SJSA1 (cell line): ENCODE data around the gene KIF2C. TPM values are rescaled to one million over a fixed set of nuclear protein-coding genes. Genes with fewer than 3 reads are reported as not detected.
"Not testable (repeated sequence)": the region's sequence is repeated elsewhere in the genome, so short reads cannot be mapped to it uniquely, and the experiment has no call there.

Experiments used
- DNase-seq, 2 experiments: peaks; one replicate each; pipeline ENCODE4 v3.0.0-alpha.2; 2015 to 2020; ENCODE audit warnings: low spot score in 2 of 2, low read depth in 1 of 2
- H3K27ac ChIP-seq: fragments of 250-450 bp; sonication (Bioruptor Pico); 2 replicates; pipeline ENCODE4 v1.5.1; 2020; ENCODE audit warnings: mild to moderate bottlenecking, moderate library complexity
- H3K27me3 ChIP-seq: fragments of 250-450 bp; sonication (Bioruptor Pico); replicated peaks from 2 replicates; pipeline ENCODE4 v1.5.1; 2020; ENCODE audit warnings: mild to moderate bottlenecking, moderate library complexity
- H3K36me3 ChIP-seq: fragments of 250-450 bp; sonication (Bioruptor Pico); 2 replicates; pipeline ENCODE4 v1.5.1; 2020; ENCODE audit warnings: mild to moderate bottlenecking
- H3K4me1 ChIP-seq: fragments of 250-450 bp; sonication (Bioruptor Pico); replicated peaks from 2 replicates; pipeline ENCODE4 v1.6.1; 2021; ENCODE audit warnings: mild to moderate bottlenecking
- H3K4me3 ChIP-seq: fragments of 250-450 bp; sonication (Bioruptor Pico); 2 replicates; pipeline ENCODE4 v1.5.1; 2020; ENCODE audit warnings: mild to moderate bottlenecking
- H3K9me3 ChIP-seq: fragments of 250-450 bp; sonication (Bioruptor Pico); replicated peaks from 2 replicates; pipeline ENCODE4 v1.5.1; 2020; ENCODE audit warnings: mild to moderate bottlenecking
- total RNA-seq: library from RNA; depleted of rRNA; stranded (reverse); fragments of >200 nt; shearing (Covaris generic); gene quantifications from 2 replicates; pipeline ENCODE4 v1.2.3, GENCODE V29; 2014

Gene KIF2C
- total RNA-seq, 1 experiment from 2014 or later, result 82.1 TPM

GRCh38 chr1:44785501-44786137, 46.0 kb downstream of the KIF2C start:
- Histone ChIP-seq H3K4me1 (peaks cover 11% of the 10 kb centered on the region), H3K27me3 (0 out of 2 replicates have a peak, but pooled peaks cover 2% of the 10 kb centered on the region), H3K36me3 (peaks cover 21% of the 10 kb centered on the region), H3K27ac (no peak overlapping the region), H3K4me3 (no peak overlapping the region), H3K9me3 (no peaks in the 10 kb centered on the region)
- DNase-seq, result no peak

- Histone ChIP-seq H3K9me3 (no peaks in the 10 kb centered on the region), H3K4me3 (no peak overlapping the region), H3K4me1 (peaks cover 11% of the 10 kb centered on the region), H3K27me3 (0 out of 2 replicates have a peak, but pooled peaks cover 2% of the 10 kb centered on the region), H3K27ac (no peak overlapping the region), H3K36me3 (peaks cover 15% of the 10 kb centered on the region)
- peak in 1 of 2 experiments; percentile 30 for DNase-seq
Measured at GRCh38 chr1:44786138-44786840, 46.7 kb downstream of the KIF2C start.

DNA sequence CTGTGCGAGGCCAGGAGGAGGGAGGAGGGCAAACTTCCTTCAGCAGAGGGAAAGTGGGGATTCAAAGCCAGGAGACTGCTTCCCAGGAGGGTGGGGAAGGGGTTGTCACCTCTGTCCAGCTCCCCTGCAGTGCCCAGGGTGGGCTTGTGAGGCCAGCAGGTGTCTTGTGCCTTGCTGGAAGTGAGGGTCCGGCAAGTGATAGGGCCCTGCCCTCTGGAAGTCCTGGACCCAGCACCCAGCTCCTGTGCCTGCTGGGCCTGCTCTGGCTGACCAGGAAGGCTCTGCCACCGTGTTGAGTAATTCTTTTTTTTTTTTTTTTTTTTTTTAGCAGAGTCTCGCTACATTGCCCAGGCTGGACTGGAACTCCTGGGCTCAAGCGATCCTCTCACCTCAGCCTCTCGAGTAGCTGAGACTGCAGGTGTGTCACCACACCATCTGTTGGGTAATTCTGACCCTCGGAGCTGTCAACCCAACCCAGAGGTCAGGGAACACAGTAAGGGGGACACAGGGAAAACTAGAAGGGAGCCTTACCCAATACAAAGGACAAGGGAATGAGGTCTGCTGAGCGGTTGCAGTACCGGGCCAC, 47.3 kb downstream of the KIF2C start:
- H3K4me3 ChIP-seq, result no peak overlapping the region
- DNase-seq, result no peak
- H3K36me3 ChIP-seq, result peaks cover 8% of the 10 kb centered on the region
- H3K27ac ChIP-seq, result no peak overlapping the region
- H3K9me3 ChIP-seq, result no peaks in the 10 kb centered on the region
- H3K27me3 ChIP-seq, result 0 out of 2 replicates have a peak, but pooled peaks cover 2% of the 10 kb centered on the region
- H3K4me1 ChIP-seq, result peaks cover 11% of the 10 kb centered on the region

DNA sequence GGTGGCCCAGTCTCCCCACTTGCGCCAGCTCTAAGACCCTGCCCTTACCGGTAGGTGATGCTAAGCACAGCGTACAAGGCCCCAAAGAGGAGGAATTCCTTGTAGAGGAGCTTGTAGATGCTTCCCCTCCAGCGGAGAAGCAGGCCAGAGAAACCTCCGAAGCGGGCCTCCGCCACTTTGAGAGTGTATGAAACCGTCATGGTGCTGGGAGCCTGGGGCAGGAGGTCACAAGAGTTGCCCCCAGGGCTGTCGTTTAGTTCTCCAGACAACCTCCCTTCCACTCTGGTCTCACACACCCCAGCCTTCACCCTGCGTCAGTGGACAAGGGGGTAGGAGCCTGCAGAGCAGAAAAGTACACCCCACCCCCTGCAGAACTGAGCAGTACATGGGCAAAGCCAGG, 47.9 kb downstream of the KIF2C start:
- Histone ChIP-seq H3K9me3 (no peaks in the 10 kb centered on the region), H3K27ac (no peak overlapping the region), H3K4me1 (peaks cover 11% of the 10 kb centered on the region), H3K36me3 (peaks cover 5% of the 10 kb centered on the region; the same call in 1 of the 2 replicates), H3K4me3 (no peak overlapping the region), H3K27me3 (0 out of 2 replicates have a peak, but pooled peaks cover 2% of the 10 kb centered on the region)
- DNase-seq, result no peak

GRCh38 chr1:44788120-44788860, 48.7 kb downstream of the KIF2C start, which contains the start of gene BEST4:
TSS of gene BEST4 (minus strand) at chr1:44788170. CDS start at chr1:44787705, 465 bp downstream.
- Histone ChIP-seq H3K36me3 (peaks cover 2% of the 10 kb centered on the region; the same call in 1 of the 2 replicates), H3K27ac (no peak within 1 kb of the TSS), H3K9me3 (no peaks in the 10 kb centered on the region), H3K4me1 (peaks cover 11% of the 10 kb centered on the region), H3K4me3 (no peak within 1 kb of the TSS), H3K27me3 (0 out of 2 replicates have a peak, but pooled peaks cover 2% of the 10 kb centered on the region)
- DNase-seq, result no peak

DNA sequence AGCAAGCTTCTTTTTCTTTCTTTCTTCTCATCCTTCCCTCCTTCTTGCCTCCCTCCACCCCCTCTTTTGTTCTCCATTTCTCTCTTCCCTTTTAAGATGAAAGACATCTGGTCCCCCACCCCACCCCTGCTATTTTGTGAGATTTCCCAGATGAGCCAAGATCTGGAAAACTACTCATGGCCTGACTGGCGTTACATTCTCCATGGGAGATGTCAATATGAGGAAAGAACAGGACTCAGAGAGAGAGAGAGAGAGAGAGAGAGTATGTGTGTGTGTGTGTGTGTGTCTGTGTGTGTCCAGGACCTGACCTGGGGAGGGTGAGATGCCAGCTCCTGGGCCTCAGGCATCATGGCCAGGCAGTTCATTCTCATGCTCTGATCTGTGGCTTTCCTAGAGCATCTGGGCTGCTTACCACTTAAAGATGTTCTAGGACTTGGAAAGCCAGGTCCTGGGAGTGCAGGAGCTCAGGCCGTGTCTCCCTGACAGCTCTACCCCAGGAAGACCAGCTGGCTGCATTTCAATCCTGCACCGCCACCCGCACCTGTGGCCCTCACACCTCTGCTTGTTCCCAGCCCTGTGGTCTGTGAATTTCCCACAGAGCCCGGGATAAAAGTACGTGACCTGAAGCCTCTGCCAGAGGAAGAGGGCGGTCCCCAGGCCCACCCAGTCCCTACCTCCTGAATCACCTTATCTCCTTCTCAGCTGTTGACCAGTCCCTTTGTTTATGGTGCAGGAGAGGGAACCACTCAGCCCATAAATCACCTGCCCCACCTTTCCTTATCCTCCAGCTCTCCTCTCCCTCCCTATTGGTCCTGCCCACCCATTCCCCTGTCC, 51.5 kb downstream of the KIF2C start:
- H3K4me3 ChIP-seq, result no peak overlapping the region
- DNase-seq, result no peak
- peaks cover 2% of the 10 kb centered on the region; the same call in 1 of the 2 replicates for H3K4me1 ChIP-seq
- no peaks in the 10 kb centered on the region for H3K36me3 ChIP-seq
- no peak overlapping the region for H3K27ac ChIP-seq
- H3K9me3 ChIP-seq, result no peaks in the 10 kb centered on the region
- H3K27me3 ChIP-seq, result no peaks in the 10 kb centered on the region

GRCh38 chr1:44792736-44793502, 53.3 kb downstream of the KIF2C start:
- no peaks in the 10 kb centered on the region for H3K9me3 ChIP-seq
- no peaks in the 10 kb centered on the region for H3K36me3 ChIP-seq
- no peak for DNase-seq
- H3K4me1 ChIP-seq, result peaks cover 3% of the 10 kb centered on the region
- no peak overlapping the region for H3K27ac ChIP-seq
- no peak overlapping the region for H3K4me3 ChIP-seq
- no peaks in the 10 kb centered on the region for H3K27me3 ChIP-seq

GRCh38 chr1:44797886-44798285, 58.2 kb downstream of the KIF2C start:
- not testable (repeated sequence) for DNase-seq, H3K9me3 ChIP-seq, H3K27me3 ChIP-seq, H3K27ac ChIP-seq, H3K4me3 ChIP-seq
- peaks cover 36% of the 10 kb centered on the region for H3K4me1 ChIP-seq
- peaks cover 15% of the 10 kb centered on the region for H3K36me3 ChIP-seq

DNA sequence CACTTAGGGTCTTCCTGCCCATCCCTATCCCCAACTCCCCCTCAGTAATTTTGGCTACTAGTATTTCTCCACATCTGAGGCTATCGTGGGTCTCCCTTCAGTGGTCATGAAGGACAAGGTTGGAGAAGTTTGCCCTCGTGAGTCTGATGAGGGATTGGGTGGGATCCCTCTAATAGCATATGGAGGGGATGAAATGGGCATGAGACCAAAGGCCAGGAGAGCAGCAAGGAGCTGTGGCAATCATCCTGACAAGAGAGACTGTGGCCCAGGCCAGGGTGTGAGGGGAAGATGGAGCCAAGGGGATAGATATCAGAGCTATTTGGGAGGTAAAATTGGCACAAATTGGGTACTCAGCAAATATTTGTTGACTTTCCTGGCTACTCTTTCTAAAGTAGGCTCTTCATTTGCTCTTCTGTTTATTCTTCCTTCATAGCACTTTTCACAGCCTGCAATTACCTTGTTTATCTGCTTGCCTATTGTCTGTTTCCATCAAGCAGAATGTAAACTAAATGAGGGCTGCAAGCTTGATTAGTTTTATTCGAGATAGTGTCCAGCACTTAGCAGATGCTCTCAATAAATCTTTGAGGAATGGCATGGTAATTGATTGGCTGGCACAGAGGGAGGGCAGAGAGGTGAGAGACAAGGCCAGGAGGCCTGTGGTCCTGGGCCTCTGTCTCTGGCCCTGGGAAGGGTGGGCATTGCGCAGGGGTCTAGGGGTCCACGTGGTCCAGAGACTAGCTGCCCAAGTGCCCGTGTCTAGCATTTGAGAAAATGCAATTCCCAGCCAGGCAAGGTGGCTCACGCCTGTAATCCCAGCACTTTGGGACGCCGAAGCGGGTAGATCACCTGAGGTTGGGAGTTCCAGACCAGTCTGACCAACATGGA, 59.1 kb downstream of the KIF2C start:
- H3K27me3 ChIP-seq, result no peaks in the 10 kb centered on the region
- peaks cover 36% of the 10 kb centered on the region for H3K4me1 ChIP-seq
- no peak overlapping the region for H3K27ac ChIP-seq
- peaks cover 24% of the 10 kb centered on the region for H3K36me3 ChIP-seq
- H3K4me3 ChIP-seq, result no peak overlapping the region
- DNase-seq, result no peak
- no peaks in the 10 kb centered on the region for H3K9me3 ChIP-seq

- H3K4me1 ChIP-seq, result peaks cover 36% of the 10 kb centered on the region
- no peaks in the 10 kb centered on the region for H3K27me3 ChIP-seq
- peak; percentile 98 to 99 for DNase-seq
- H3K36me3 ChIP-seq, result peaks cover 34% of the 10 kb centered on the region
- no peaks in the 10 kb centered on the region for H3K9me3 ChIP-seq
- H3K4me3 ChIP-seq, result peak within 1 kb of the TSS; percentile 79
- peak within 1 kb of the TSS; percentile 53 for H3K27ac ChIP-seq
Measured at GRCh38 chr1:44799770-44800584, 60.3 kb downstream of the KIF2C start, which contains the start of gene PLK3. TSS of gene PLK3 (plus strand) at chr1:44800377. CDS start at chr1:44800464, 87 bp downstream.
